GM20431 (cell line): ENCODE measurements around the gene CALR.
"Not testable (repeated sequence)": the region's sequence is repeated elsewhere in the genome, so short reads cannot be mapped to it uniquely, and the experiment has no call there.

Source experiments
- in situ Hi-C: fragments of 300-500 bp; cut with MseI, MboI; formaldehyde crosslinking; loops from one replicate; pipeline ENCODE4 v1.15.0; 2020; ENCODE audit warnings: low sequenced_read_pairs; ENCODE audit not compliant: unreplicated experiment

The CALR gene

GRCh38 chr19:12974301-12975220 is 36.2 kb downstream of the CALR start:
- in situ Hi-C loops = no loop called here

GRCh38 chr19:12975221-12975741 is 36.9 kb downstream of the CALR start:
- in situ Hi-C loops = no loop called here

- in situ Hi-C loops = not testable (repeated sequence)
Measured at GRCh38 chr19:12976109-12976508, 37.7 kb downstream of the CALR start.

GRCh38 chr19:12979974-12980373 is 41.6 kb downstream of the CALR start:
- in situ Hi-C loops = loop anchor here (10.0 kb wide), 1 partner anchor 105 kb away; no protein-coding TSS in a partner anchor

- in situ Hi-C loops = loop anchor here (10.0 kb wide), 1 partner anchor 102 kb away; no protein-coding TSS in a partner anchor
Measured at GRCh38 chr19:12982648-12983047, 44.2 kb downstream of the CALR start.

- in situ Hi-C loops = loop anchor here (10.0 kb wide), 1 partner anchor 102 kb away; no protein-coding TSS in a partner anchor
Measured at GRCh38 chr19:12983091-12983490, 44.7 kb downstream of the CALR start.

- in situ Hi-C loops = loop anchor here (10.0 kb wide), 1 partner anchor 101 kb away; no protein-coding TSS in a partner anchor
Measured at GRCh38 chr19:12983542-12984142, 45.2 kb downstream of the CALR start.

- in situ Hi-C loops = loop anchor here (10.0 kb wide), 1 partner anchor 101 kb away; no protein-coding TSS in a partner anchor
Measured at GRCh38 chr19:12984143-12984627, 45.8 kb downstream of the CALR start.

- in situ Hi-C loops = loop anchor here (10.0 kb wide), 1 partner anchor 100 kb away; no protein-coding TSS in a partner anchor
Measured at GRCh38 chr19:12984683-12985048, 46.3 kb downstream of the CALR start.

GRCh38 chr19:12985049-12985776 is 46.8 kb downstream of the CALR start:
- in situ Hi-C loops = loop anchor here (10.0 kb wide), 1 partner anchor 100 kb away; no protein-coding TSS in a partner anchor

GRCh38 chr19:12986726-12987125 is 48.3 kb downstream of the CALR start:
- in situ Hi-C loops = loop anchor here (10.0 kb wide), 1 partner anchor 98 kb away; no protein-coding TSS in a partner anchor

- in situ Hi-C loops = loop anchor here (10.0 kb wide), 1 partner anchor 98 kb away; no protein-coding TSS in a partner anchor
Measured at GRCh38 chr19:12987190-12987589, 48.8 kb downstream of the CALR start.

GRCh38 chr19:12987781-12988180 is 49.4 kb downstream of the CALR start:
- in situ Hi-C loops = loop anchor here (10.0 kb wide), 1 partner anchor 97 kb away; no protein-coding TSS in a partner anchor

GRCh38 chr19:12990431-12990830 is 52.0 kb downstream of the CALR start:
- in situ Hi-C loops = no loop called here

GRCh38 chr19:12990853-12991252 is 52.4 kb downstream of the CALR start:
- in situ Hi-C loops = no loop called here

- in situ Hi-C loops = no loop called here
Measured at GRCh38 chr19:12991296-12991695, 52.9 kb downstream of the CALR start.

- in situ Hi-C loops = no loop called here
Measured at GRCh38 chr19:12992729-12993128, 54.3 kb downstream of the CALR start.

- in situ Hi-C loops = no loop called here
Measured at GRCh38 chr19:12993562-12993961, 55.2 kb downstream of the CALR start.
